Measurements from ENCODE around the gene TBCA.
"Not testable (repeated sequence)": the region's sequence is repeated elsewhere in the genome, so short reads cannot be mapped to it uniquely, and the experiment has no call there.

The TBCA gene

DNA sequence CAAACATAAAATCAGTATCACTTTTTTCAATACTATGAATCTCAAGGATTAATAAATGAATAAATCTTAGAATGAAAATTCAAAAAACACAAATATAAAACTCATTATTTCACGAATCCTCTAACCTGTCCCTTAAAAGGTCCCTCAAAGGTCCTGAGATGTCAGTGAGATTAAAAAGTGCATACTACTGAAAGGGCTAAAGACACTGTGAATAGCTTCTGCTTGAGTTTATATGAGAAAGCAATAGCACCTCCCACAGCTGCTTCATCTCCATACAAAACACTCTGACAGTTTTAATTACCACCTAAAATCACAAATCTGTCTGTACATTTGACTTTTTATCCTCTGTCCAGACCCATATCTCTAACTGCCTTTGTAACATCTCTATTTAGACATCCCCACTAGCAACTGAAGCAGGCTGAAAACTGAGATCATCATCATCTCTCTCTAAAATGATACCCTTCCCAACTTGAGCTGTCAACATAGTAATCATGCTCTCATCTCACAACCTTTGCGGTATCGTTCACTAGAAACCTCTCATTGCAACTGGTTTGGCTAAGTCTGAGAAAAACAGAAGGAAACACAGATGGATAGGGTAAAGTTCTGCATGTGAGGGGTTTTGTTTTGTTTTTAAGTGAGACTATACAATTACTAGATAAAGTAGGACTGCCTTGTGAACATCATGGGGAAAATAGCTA is 56.3 kb downstream of the TBCA start:
- no peak for DNase-seq (ENCODE audit: low read depth)

DNA sequence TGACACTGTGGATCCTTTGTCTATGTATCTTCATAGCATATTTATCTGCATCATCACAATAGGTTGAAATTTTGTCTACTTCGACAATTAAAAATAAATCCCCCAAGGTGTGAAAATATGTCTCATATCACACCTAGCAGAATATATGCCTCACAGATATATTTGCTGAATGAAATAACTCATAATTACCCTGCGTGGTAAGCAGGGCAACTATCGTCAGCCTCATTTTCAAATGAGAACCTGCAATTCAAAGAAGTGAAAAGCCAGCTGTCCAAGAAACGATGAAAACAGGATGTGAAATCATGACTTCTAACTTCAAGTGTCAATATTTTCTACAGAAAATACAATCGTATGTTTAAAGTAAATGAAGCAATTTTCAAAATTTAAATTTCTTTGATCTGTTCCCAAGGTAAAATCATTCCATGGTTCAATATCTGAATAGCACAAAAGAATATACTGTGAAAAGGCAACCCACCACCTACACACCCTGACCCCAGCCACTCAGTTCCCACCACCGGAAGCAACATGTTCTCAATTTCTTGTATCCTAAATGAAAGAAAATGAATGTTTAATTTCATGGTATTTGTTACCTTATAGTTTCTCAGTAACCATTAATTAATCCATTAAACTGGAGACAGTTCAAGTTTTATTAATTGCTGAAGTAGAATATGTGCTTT is 57.1 kb downstream of the TBCA start:
- H3K4me3 ChIP-seq (ENCODE audit: low read depth, low read length) = no peak overlapping the region
- no peak for DNase-seq (ENCODE audit: low read depth)

More for the DNA sequence above, 56.3 kb downstream of the TBCA start:
- H3K4me3 ChIP-seq (ENCODE audit: low read depth, low read length) = no peak overlapping the region

DNA sequence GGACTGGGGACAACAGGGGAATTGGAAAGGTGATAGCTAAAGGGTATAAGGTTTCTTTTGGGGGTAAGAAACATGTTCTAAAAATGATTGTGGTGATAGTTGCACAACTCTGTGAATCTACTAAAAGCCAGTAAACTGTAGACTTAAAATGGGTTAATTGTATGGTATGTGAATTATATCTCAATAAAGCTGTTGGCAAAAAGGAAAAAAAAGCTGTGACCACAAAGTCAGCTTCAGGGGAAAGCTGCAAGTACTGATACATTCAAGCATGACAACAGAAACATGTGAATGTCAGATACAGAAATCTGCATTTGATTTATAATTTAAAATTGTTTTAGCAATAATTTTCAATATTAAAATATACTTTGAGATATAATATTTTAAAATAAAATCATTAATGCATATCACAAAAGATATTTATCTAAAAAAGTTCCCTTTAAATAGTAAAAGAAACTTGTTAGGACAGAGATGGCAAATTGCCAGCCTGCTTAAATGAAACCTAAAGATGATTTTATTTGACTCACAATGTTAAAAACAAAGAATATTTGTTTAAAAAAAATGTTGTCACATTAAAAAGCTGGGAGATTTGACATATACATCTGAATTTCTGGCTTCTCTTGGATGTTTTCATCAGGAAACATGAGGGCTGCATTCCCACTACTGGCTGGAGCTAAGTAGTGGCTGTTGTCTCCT is 66.0 kb downstream of the TBCA start:
- DNase-seq (ENCODE audit: low read depth) = no peak
- no peak overlapping the region for H3K4me3 ChIP-seq (ENCODE audit: low read depth, low read length)

DNA sequence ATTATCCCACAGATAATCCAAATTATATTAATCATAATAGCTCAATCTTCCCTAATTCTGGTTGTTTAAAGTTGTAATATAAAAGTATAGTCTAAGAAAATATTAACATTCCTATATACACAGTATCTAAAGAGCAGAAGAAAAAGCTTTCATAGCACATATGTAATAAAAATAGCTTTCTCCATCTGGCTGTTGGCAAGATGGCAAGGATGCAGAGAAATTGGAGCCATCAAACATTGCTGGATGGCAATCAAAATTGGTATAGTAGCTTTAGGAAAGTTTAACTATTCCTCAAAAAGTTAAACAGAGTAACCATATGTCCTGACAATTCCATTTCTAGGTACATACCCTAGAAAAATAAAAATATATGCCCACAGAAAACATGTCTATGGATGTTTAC is 66.8 kb downstream of the TBCA start:
- no peak overlapping the region for H3K4me3 ChIP-seq (ENCODE audit: low read depth, low read length)
- no peak for DNase-seq (ENCODE audit: low read depth)

DNA sequence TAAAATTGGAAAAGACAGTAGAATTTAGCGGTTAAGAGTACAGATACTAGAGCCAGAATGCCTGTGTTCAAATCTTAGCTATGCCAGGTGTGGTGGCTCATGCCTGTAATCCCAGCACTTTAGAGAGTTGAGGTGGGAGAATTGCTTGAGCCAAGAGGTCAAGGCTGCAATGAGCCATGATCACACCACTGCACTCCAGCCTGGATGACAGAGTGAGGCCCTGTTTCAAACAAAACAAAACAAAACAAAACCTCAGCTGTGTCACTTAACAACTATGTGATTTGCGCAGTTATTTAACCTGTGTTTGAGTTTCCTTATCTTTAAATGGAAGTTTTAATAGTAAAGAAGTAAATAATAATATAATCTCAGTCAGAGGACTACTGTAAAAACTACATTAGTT is 68.3 kb downstream of the TBCA start:
- DNase-seq (ENCODE audit: low read depth) = no peak
- no peak overlapping the region for H3K4me3 ChIP-seq (ENCODE audit: low read depth, low read length)

DNA sequence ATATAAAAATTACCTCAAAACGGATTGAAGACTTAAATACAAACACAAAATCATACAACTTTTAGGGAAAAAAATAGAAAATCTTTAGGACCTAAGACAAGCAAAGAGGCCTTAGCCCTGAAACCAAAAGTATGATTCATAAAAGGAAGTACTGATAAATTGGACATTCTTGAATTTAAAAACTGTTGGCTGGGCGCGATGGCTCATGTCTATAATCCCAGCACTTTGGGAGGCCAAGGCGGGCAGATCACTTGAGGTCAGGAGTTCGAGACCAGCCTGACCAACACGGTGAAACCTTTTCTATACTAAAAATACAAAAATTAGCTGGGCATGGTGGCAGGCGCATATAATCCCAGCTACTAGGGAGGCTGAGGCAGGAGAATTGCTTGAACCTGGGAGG is 76.6 kb downstream of the TBCA start:
- not testable (repeated sequence) for DNase-seq (ENCODE audit: low read depth)

DNA sequence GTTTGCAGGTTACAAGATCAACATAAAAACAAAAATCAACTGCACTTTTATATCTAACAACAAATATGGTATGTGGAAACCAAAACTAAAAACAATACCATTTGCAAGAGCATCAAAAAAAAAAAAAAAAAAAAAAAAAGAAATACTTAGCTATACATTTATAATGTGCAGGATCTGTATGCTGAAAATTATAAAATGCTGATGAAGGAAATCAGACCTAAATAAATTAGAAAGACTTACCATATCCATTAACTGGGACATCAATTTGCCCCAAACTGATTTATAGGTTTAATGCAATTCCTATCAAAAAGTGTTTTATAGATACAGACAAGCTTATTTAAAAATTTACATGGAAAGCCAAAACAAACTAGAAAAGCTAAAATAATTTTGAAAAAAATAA is 77.2 kb downstream of the TBCA start:
- H3K4me3 ChIP-seq (ENCODE audit: low read depth, low read length) = no peak overlapping the region
- DNase-seq (ENCODE audit: low read depth) = no peak

More for the DNA sequence above, 76.6 kb downstream of the TBCA start:
- not testable (repeated sequence) for H3K4me3 ChIP-seq (ENCODE audit: low read depth, low read length)

DNA sequence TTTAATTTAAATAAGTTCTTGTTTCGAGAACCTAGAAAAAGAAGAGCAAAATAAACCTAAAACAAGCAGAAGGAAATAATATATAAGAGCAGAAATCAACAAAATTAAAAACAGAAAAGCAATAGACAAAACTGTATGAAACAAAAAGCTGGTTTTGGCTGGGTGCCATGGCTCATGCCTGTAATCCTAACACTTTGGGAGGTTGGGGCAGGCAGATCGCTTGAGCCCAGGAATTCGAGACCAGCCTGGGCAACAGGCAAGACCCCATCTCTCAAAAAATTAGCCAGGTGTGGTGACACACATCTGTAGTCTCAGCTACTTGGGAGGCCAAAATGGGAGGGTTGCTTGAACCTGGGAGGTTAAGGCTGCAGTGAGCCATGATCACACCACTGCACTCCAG is 78.4 kb downstream of the TBCA start:
- no peak for DNase-seq (ENCODE audit: low read depth)

DNA sequence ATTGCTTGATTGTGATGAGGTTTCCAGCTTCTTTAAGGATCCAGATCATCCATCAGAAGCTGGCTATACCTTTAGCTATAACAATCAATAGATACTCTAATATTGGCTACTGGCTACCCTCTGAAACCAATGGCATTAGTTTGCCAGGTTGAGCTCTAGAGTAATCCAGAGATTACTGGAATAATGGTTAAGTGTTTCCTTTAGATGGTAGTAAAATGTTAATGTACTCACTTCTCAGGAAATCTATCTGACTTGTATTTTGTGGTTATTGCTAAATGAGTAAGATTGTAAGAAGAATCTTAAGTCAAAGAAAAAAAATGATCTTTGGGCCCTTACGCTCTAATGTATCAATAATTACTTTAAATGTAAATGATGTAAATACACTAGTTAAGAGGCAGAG is 80.0 kb downstream of the TBCA start:
- DNase-seq (ENCODE audit: low read depth) = no peak
- H3K4me3 ChIP-seq (ENCODE audit: low read depth, low read length) = no peak overlapping the region

More for the DNA sequence above, 78.4 kb downstream of the TBCA start:
- no peak overlapping the region for H3K4me3 ChIP-seq (ENCODE audit: low read depth, low read length)

DNA sequence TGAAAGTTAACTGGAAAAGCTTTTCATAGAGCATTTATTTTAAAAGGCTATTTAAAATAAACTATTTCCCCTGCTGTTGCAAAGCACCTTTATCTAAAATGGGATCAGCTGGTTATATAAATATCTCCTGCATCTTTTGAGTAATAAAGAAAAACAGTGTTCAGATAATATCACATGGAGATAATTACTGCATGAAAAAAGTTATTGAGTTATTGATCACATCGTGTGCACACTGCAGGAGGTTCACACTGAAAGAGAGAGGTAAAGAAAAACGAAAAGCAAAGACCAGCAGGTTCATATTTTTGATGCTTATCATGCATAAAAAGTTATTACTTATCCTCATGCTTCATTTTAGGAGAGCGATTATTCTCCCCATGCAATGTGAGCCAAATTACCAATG is 82.2 kb downstream of the TBCA start:
- DNase-seq (ENCODE audit: low read depth) = no peak
- H3K4me3 ChIP-seq (ENCODE audit: low read depth, low read length) = no peak overlapping the region

DNA sequence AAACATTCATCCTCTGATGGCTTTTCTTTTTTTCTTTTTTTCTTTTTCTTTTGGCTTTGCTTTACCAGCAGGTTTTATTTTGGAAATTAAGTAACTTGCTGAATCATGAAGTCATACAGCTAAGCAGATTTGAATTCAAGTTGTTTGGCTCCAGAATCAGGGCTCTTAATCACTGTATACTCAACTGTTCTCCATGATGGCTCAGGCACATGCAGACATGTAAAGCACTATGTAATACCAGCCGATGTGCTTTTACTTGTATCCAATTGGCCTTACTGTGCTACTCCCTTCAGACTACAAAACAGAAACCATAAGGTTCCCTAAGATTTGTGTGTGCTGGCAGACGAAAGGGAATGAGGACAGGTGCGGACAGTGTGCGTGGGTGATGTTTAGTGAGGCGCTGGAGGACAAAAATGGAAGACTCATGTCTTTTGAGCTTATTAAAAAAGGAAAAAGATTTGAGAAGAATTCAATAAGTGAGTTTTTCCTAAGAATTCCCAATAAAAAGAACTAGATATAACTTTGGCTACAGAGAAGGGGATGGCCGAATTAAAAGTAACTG is 92.9 kb downstream of the TBCA start:
- peak; percentile 6 for DNase-seq (ENCODE audit: low read depth)
- H3K4me3 ChIP-seq (ENCODE audit: low read depth, low read length) = no peak overlapping the region

DNA sequence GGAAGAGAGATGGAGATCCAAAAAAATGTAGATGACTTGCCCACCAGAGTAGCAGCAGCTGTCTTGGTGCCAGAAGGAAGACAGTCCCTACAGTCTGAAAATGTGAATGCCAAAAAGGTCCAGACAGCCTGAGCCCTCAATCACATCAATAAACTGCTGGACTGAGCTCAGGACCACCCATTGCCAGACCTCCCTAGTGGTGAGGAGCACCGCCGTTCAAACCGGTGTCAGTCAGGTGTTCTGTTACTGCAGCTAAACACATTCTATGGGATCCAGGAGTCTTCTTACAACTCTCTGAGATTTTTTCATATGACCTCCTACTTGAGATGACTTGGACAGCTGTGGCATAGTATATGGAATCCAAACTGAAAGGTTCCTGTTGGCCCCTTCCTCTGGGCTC is 105.6 kb downstream of the TBCA start:
- DNase-seq (ENCODE audit: low read depth) = no peak
- H3K4me3 ChIP-seq (ENCODE audit: low read depth, low read length) = no peak overlapping the region

DNA sequence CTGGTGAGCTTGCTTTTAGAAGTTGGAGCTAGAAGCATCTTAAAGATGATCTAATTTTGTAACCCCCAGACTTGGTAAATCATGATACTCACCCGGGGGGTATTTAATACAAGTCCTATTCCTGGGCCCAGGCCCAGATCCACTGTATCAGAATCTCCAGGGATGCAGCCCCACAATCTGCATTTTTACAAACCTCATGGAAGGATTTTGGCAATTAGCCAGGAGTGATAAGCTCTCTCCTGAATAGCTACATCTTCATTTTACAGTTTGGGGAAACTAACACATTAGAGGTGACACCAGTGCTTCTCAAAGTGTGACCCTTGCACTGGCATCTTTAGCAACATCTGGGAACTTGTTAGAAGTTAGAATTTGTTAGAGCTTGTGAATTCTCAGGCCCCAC is 106.5 kb downstream of the TBCA start:
- H3K4me3 ChIP-seq (ENCODE audit: low read depth, low read length) = no peak overlapping the region

DNA sequence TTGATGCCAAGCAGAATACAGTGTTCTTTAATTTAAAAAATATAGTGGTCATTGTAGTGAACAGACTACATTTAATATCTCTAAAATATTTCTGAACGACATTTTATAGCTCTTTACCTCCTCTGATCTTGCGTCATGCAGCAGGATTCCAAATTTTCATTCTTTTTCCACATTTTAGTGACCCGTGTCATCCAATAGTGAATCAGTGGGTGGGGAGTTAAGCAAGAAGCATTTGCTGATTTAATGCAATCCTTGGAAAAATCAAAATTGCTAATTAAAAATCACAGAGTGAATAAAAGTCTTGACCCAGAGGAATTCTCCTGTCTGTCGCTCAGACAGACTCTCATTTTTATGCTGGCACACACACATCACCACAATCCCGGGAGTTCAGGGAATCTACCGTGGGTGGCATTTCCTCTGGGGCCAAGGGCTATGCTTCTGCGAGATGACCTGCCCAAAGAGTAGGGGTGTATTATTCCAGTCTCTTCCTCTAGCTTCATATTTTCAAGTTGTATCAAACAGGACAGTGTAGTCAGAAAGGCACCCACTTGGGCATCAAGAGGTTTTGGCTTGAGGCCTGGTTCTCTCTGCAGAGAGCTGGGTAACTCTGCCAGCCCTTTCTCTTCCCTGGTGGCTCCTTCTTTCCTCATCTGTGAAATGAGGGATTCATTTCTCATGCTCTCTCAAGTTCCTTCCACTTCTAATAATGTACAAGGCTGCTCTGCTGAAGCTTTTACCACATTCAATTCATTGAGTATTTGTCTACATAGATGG is 112.9 kb downstream of the TBCA start:
- H3K4me3 ChIP-seq (ENCODE audit: low read depth, low read length) = no peak overlapping the region
- DNase-seq (ENCODE audit: low read depth) = no peak

More for the DNA sequence above, 106.5 kb downstream of the TBCA start:
- no peak for DNase-seq (ENCODE audit: low read depth)

DNA sequence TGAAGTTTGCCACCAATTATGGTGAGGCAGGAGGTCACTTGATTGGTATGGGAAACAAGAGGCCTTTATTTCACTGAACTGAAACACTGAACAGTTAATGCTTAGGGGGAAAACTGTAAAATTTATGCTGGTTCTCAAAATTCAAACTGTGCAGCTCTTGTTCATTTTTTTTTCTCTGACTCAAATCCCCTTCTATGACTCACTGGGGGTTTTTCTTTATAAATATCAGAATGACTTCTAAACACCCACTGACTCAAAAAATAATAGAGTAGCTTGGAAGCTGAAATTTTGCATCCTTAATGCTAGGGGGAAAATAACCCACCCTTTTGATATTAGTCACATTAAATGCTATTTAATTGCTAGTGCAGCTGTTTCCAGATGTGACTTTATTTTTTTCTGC is 113.5 kb downstream of the TBCA start:
- DNase-seq (ENCODE audit: low read depth) = no peak
- H3K4me3 ChIP-seq (ENCODE audit: low read depth, low read length) = no peak overlapping the region

DNA sequence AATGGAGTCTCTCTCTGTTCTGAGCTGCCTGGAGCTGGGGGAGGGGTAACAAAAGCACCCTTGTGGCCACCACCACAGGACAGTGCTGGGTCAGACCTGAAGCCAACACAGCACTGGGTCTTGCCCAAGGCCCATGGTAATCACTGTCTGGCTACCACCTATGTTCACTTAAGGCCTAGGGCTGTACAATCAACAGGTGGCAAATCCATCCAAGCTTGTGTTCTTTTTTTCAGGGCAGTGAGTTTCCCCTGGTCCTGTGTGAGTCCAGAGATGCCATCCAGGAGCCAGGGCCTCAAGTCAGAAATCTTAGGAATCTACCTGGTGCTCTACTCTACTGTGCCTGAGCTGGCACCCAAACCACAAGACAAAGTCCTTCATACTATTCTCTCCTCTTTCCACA is 117.5 kb downstream of the TBCA start:
- no peak overlapping the region for H3K4me3 ChIP-seq (ENCODE audit: low read depth, low read length)
- no peak for DNase-seq (ENCODE audit: low read depth)

DNA sequence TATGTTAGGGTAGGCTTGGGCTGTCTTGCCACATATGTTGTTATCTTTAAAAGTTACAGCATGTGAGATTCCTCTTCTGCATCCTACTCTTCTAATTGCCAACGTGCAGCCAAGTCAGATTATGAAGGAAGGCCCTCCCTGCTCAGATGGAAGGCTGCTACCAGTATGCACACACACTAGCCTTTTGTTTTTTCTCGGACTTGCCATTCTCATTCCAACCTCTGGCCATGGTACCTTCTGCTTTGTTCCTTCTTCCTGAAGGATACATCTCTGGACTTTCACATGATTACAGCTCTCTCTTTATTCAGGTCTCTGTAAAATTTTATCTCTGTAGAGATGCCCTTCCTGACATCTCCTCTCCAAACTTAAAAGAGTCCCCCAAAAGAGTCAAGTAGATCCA is 124.8 kb downstream of the TBCA start:
- no peak overlapping the region for H3K4me3 ChIP-seq (ENCODE audit: low read depth, low read length)
- no peak for DNase-seq (ENCODE audit: low read depth)

DNA sequence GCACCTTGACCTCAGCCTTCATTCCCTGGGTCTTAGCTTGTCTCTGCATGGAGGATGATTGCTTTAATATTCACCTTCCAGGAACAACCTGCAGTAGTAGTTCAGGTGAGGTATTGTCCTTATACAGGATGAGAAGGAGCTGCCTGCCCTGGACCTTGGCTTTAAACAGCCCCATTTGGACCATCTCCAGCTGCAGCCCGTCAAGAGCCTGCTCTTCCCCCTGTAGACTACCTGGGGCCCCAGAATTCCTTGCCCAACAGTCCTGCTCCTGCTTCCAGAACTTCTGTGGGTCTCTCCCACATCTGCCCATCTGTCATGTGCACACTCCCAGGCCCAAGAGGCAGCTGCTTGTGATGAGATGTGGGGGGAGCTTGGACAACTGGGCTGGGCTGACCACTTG is 125.5 kb downstream of the TBCA start:
- DNase-seq (ENCODE audit: low read depth) = no peak
- no peak overlapping the region for H3K4me3 ChIP-seq (ENCODE audit: low read depth, low read length)

DNA sequence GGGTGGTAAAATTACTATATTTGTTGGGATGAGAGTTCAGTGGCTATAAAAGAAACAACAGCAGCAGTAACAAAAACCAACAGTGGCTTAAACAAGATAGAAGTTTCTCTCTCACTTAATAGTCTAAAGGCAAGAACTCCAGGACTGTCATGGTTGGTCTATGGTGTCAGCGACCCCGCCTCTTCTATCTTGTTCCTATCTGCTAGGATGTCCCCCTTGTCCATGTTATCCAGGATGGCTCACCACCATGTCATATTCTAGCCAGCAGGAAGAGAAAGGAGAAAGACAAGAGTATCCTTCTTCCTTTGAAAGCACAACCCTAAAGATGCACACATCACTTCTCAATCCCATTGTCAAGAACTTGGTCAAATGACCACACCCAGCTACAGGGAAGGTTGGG is 126.4 kb downstream of the TBCA start:
- no peak for DNase-seq (ENCODE audit: low read depth)
- H3K4me3 ChIP-seq (ENCODE audit: low read depth, low read length) = no peak overlapping the region
